ENCODE results near the gene ROBO4. TPM values are rescaled to one million over a fixed set of nuclear protein-coding genes. Genes with fewer than 3 reads are reported as not detected.

The ROBO4 gene
- total RNA-seq, 2 experiments from 2014 or later: not detected

DNA sequence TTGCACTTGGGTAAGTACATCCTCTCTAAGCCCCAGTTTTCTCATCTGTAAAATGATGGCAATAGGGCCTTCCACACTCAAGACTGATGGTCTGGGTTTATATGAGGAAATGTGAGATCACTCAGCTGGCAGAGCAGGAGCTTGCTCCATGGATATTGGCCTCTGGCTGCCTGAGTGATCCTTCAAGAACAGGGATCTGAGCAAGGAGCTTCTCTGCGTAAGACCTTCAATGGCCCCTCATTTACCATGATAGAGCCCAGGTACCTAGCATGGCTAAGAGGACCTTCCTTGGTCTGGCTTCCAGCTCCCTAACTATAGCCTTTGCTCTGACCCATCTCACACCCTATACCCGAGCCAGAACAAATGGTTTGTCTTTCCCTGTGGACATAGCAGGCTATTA, 5.5 kb downstream of the ROBO4 start:
- no peaks in the 10 kb centered on the region for H3K36me3 Mint-ChIP-seq (ENCODE audit: low read depth)
- no peaks in the 10 kb centered on the region for H3K4me1 Mint-ChIP-seq (ENCODE audit: low read depth)
- H3K4me3 Mint-ChIP-seq: no peak overlapping the region
- DNase-seq (no peak), ATAC-seq (no peak)
- H3K27ac Mint-ChIP-seq: no peak overlapping the region
- TF ChIP-seq CTCF (IDR thresholded peaks at IDR 0.05): no peak
- H3K9me3 Mint-ChIP-seq: no peaks in the 10 kb centered on the region
- intact Hi-C loops (cut with micrococcal nuclease): no loop called here
- H3K27me3 Mint-ChIP-seq: no peaks in the 10 kb centered on the region
- ChIA-PET POLR2A (no interaction called here), CTCF (interaction anchor here (0.9 to 3.3 kb wide), 3 partner anchors 16 to 26 kb away, joined by 3 to 10 read pairs (median 7); partner anchors contain the start of gene ROBO3)

- H3K9me3 Mint-ChIP-seq: no peaks in the 10 kb centered on the region
- no peaks in the 10 kb centered on the region for H3K27me3 Mint-ChIP-seq
- TF ChIP-seq CTCF (IDR thresholded peaks at IDR 0.05): no peak
- ATAC-seq: no peak
- H3K27ac Mint-ChIP-seq: no peak overlapping the region
- ChIA-PET POLR2A (no interaction called here), CTCF (interaction anchor here (0.9 to 3.3 kb wide), 4 partner anchors 15 to 25 kb away, joined by 3 to 10 read pairs (median 7); partner anchors contain the start of gene ROBO3)
- no peaks in the 10 kb centered on the region for H3K4me1 Mint-ChIP-seq (ENCODE audit: low read depth)
- DNase-seq: no peak
- H3K4me3 Mint-ChIP-seq: no peak overlapping the region
- no peaks in the 10 kb centered on the region for H3K36me3 Mint-ChIP-seq (ENCODE audit: low read depth)
- intact Hi-C loops (cut with micrococcal nuclease): no loop called here
Observed at GRCh38 chr11:124891373-124891861, 6.2 kb downstream of the ROBO4 start.

DNA sequence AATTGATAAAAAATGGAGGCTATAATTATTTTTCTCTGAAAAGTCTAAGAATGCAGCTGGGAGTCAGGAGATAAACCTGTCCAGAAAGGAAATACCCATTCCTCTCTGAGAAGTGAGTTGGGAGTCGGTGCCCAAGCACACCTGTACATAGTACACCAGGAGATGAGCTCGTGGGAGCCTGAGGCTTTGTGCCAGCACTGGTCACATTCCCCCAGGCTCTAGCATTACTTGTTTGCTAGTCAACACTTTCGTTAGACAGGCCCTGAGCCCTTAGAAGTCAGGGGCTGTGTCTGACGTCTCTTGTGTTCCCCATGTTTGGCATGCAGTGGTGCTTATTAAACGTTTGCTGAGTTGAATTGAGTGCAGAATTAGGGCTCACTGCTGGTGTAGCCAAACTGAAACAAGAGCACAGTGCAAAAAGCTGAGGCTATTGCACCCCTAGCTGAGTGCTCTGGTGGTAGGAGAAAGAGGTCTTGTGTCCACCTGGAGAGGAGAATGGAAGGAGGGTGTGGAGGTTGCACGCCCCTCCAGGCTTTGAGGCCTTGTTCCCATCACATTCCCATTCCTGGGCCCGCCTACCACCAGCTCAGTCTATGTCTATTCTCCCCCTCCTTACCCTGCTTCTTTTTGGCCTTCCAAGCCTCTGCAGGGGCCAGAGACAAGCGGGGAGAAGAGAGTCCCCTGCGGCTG, 6.8 kb downstream of the ROBO4 start:
- DNase-seq: no peak

GRCh38 chr11:124890151-124890550, 7.5 kb downstream of the ROBO4 start:
- Mint-ChIP-seq H3K27ac (no peak overlapping the region), H3K36me3 (ENCODE audit: low read depth) (no peaks in the 10 kb centered on the region), H3K9me3 (no peaks in the 10 kb centered on the region), H3K27me3 (no peaks in the 10 kb centered on the region), H3K4me3 (no peak overlapping the region), H3K4me1 (ENCODE audit: low read depth) (no peaks in the 10 kb centered on the region)
- intact Hi-C loops (cut with micrococcal nuclease): no loop called here
- ChIA-PET POLR2A (no interaction called here), CTCF (interaction anchor here (0.6 to 3.3 kb wide), 4 partner anchors 14 to 52 kb away, joined by 3 to 10 read pairs (median 6); partner anchors contain the start of gene ROBO3)
- TF ChIP-seq CTCF (IDR thresholded peaks at IDR 0.05): no peak
- ATAC-seq: no peak
- no peak for DNase-seq

More for the DNA sequence above, 6.8 kb downstream of the ROBO4 start:
- intact Hi-C loops (cut with micrococcal nuclease): no loop called here
- ATAC-seq: no peak
- H3K36me3 Mint-ChIP-seq (ENCODE audit: low read depth): no peaks in the 10 kb centered on the region
- no peaks in the 10 kb centered on the region for H3K9me3 Mint-ChIP-seq
- no peaks in the 10 kb centered on the region for H3K4me1 Mint-ChIP-seq (ENCODE audit: low read depth)
- no peak for TF ChIP-seq CTCF (IDR thresholded peaks at IDR 0.05)
- no peak overlapping the region for H3K27ac Mint-ChIP-seq
- POLR2A ChIA-PET: no interaction called here
- no peaks in the 10 kb centered on the region for H3K27me3 Mint-ChIP-seq
- no peak overlapping the region for H3K4me3 Mint-ChIP-seq
- CTCF ChIA-PET: interaction anchor here (0.6 to 3.3 kb wide), 4 partner anchors 14 to 52 kb away, joined by 3 to 10 read pairs (median 6); partner anchors contain the start of gene ROBO3

Measured in activated CD8-positive, alpha-beta T cell treated with anti-CD3 and anti-CD28 coated beads for 36 hours (primary cell).